HG03064 (cell line): Measurements from ENCODE around the gene HAGHL.
"Not testable (repeated sequence)": the region's sequence is repeated elsewhere in the genome, so short reads cannot be mapped to it uniquely, and the experiment has no call there.

Experiments used
- ATAC-seq: cut with Tn5 transposase; IDR thresholded peaks from one replicate; pipeline ENCODE4 v1.9.1; 2021; ENCODE audit warnings: low read depth; ENCODE audit not compliant: unreplicated experiment

HAGHL gene

GRCh38 chr16:687499-687898, 39.4 kb upstream of the HAGHL start:
- ATAC-seq: no peak

- no peak for ATAC-seq
These were observed 37.6 kb upstream of the HAGHL start for GRCh38 chr16:689175-689897.

DNA sequence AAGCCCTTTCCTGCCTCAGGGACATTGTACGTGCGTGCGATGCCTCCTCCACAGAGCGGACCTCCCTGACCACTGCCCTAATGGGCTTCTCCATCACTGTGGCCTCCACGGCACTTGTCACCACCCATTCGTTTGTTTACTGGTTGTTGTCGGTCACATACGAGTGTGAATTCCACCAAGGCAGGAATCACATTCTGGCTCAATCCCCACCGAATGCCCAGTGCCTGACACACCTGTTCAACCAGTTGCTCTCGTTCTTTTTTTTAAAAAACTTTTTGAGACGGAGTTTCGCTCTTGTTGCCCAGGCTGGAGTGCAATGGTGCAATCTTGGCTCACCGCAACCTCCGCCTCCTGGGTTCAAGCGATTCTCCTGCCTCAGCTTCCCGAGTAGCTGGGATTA, 35.7 kb upstream of the HAGHL start:
- ATAC-seq: not testable (repeated sequence)

DNA sequence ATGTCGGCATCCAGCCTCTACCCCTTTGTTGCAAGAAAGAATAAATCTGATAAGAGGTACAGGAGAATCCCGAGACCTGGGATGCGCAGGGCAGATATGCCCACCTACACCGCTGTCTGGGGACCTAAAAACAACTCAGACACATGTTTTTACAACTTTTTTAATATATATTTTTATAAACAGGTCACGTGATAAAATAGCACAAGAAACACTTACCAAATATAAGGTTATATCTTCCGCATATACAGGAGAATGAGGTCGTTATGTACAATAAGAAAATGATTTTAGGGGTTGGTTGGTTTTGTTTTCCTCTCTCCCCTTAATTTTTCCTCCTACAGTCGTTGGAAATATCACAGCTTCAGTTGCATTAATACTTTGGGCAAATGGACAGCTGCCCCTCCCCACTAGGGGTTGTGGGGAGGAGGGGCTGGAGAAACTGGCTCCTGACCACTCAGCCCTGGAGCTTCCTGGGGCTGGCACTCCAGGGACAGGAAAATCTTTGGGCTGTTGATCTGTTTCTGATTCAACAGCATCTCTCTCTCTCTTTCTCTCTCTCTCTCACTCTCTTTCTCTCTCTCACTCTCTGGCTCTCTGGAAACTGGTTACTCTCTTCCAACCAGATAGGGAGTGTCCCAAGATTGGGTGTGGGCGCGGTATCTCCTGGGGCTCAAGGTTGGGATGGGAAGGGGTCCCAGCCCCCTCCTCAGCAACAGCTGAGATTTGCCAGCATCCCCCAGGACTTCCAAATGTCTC, 34.4 kb upstream of the HAGHL start:
- no peak for ATAC-seq

DNA sequence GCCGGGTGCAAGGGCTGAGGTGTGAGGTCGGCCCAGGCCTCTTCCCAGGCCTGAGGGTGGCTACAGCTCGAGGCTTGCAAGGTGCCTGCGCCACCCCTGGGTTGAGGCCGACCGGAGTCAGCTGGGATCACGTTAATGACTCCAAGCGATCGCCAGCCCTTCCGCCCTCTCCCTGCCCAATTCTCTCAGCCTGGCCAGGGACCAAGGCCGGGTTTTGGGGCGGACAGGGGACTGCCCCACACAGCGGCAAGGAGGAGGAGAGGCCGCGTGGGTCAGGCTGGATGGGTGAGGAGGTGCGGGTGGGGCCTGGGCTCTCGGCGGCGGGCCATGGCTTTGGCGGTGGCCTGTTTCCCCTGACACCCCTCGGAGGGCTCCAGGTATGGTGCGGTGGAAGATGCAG, 33.5 kb upstream of the HAGHL start:
- ATAC-seq: no peak

DNA sequence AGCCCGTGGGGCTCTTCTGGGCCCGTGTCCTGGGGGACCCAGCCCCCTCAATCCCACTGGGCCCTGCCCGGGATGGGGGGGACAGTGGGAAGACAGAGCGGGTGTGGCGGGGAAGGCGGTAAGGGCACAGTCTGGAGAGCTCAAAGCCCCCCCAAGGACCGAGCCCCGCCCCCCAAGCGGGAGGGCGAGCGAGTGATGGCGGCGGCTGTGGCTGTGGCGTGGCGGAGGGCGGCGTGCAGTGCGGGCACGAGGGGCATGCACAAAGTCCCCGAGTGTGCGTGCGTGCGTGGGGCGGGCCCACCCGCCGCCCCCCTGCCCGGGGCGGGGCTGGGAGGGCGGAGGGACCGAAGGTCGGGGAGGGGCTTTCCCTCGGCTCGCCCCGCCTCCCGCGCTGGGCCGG, 33.1 kb upstream of the HAGHL start:
- ATAC-seq: no peak

- ATAC-seq: no peak
These were observed 32.6 kb upstream of the HAGHL start for GRCh38 chr16:694187-694862.

- no peak for ATAC-seq
These were observed 32.0 kb upstream of the HAGHL start for GRCh38 chr16:694863-695354.

DNA sequence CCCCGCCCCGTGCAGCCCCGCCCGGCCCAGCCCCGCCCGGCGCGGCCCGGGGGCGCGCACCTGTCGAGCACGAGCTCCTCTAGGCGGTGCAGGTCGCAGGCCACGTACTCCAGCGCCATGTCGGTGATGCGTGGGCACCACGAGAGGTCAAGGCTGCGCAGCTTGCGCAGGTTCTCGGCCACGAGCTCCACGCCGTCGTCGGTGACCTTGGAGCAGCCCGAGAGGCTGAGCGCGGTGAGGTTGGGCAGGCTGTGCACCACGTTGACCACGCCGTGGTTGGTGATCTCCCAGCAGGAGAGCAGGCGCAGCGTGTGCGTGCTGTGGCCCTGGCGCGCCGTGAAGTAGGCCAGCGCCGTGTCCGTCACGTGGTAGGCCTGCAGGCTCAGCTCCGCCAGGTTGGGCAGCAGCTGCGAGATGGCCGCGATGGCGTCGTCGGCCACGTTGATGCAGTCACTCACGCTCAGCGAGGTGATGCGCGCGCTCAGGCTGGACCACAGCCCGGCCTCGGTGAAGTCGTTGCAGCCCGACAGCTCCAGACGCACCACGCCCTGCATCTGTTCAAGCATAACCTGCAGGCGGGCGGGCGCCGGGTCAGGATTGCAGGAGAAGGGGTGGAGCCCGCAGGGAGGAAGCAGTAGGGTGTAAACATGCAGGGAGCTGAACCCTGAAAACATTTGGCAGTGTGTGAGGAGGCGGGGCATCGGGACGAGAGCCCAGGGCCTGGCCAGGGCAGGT, 31.4 kb upstream of the HAGHL start:
- ATAC-seq: no peak

DNA sequence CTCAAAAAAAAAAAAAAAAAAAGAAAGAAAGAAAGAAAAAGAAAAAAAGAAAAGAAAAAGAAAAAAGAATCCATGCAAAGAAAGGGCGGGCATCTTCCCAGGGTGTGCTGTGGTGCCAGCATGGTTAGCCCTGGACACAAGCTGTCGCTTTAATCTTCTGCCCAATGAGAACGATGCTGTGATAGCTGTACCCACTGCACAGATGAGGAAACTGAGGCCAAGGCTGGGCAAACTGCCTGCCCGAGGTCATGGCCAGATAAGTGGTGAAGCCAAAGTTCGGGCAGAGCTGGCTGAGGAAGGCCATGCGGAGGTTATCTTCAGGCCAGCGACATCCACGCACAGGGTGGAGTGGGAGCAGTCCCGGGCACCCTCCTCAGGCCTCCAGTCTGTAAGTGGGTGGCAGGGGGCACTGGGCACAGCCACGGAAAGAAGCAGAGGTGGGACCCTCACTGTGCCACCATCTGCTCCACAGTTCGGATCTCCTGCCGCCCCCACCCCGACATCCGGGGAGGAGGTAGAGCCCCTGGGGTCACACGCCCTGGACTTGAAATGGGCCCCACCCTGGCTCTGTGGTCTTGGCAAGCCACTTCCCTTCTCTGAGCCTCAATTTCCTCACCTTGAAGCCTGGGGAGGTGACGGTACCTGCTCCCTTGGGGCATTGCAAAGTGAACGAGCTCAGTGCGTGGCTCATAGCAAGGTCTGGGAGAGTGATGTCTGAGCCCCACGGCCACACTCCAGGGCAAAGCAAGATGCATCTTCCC, 27.8 kb upstream of the HAGHL start:
- ATAC-seq: no peak

DNA sequence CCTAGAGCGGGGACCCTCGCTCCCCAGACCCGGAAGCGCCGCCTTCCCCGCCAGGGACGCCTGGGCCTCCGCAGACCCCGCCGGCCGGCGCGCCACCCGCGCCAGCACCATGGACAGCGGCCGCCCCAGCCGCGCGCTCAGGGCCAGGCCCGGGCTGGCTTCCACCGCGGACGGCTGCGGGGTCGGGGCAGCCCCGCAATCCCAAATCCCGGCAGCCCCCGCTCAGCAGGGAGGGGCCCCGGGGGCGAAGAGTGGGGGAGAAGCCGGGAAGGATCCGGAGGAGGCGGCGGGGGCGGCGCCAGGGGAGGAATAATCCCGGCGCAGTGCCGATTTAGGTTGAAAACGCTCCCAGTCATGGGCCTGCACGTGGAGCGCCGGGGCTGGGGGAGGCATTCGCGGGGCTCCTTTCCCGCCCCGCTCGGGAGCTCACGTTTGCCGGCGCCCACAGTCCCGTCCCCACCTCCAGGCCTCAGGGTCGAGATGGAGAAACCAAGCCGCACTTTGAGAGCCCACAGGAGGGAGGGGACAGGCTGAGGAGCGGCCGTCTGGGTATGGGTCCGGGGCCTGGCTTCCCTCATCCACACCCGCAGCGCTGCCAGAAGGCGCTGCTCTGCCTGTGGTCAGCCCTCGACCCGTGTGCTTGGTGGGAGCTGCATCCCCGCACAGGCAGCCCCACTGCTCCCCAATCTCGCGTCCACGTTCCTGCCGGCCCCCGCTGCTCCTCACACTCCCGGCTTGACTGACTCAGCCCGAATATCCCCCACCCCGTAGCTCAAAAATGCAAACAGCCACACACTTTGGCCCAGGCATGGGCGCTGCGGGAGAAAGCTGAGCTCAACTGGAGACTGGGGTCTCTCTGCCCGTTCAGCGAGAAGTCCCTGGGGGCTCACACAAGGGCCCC, 26.0 kb upstream of the HAGHL start:
- no peak for ATAC-seq

GRCh38 chr16:702341-702740, 24.6 kb upstream of the HAGHL start:
- no peak for ATAC-seq

- ATAC-seq: no peak
These were observed 23.5 kb upstream of the HAGHL start for GRCh38 chr16:703406-703805.

GRCh38 chr16:704047-704446, 22.9 kb upstream of the HAGHL start:
- ATAC-seq: no peak

DNA sequence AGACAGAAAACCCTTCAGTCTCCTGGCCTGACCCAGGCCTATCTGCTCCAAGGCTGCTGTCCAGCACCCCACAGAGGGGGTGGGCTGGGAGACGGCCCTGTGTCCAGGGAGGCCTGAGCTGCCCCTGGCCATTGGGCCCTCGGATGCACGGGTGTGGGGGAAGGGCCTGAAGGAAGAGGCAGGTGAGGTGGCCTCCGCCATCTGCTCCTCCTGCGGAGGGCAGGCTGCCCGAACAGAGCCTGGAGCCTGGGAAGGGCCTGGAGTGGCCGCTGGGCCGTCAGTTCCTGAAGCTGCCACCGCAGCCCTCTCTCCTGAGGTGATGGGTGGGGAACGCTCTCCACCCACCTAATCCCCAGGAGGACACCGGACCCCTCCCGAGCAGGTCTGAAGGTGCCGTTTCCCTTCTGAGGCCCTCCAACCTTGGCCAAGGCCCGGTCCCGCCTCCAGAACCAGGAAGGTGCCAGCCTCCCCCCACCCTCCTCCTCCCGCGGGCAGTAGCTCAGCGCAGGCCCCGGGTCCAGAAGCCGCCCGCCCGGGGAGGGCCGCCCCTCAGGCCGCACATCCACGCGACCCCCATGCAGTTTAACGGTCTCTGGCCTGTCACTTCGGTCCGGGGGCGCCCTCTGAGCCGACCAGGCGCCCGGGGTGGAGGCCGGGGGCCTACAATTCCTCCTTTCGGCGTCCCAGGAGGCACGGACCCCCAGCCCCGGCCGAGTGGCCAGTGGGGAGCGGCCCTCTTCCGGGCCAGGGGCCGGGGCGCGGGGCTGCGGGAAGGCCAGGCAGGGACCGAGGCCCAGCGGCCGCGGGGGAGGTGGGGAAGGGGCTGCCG, 22.1 kb upstream of the HAGHL start:
- ATAC-seq: no peak

DNA sequence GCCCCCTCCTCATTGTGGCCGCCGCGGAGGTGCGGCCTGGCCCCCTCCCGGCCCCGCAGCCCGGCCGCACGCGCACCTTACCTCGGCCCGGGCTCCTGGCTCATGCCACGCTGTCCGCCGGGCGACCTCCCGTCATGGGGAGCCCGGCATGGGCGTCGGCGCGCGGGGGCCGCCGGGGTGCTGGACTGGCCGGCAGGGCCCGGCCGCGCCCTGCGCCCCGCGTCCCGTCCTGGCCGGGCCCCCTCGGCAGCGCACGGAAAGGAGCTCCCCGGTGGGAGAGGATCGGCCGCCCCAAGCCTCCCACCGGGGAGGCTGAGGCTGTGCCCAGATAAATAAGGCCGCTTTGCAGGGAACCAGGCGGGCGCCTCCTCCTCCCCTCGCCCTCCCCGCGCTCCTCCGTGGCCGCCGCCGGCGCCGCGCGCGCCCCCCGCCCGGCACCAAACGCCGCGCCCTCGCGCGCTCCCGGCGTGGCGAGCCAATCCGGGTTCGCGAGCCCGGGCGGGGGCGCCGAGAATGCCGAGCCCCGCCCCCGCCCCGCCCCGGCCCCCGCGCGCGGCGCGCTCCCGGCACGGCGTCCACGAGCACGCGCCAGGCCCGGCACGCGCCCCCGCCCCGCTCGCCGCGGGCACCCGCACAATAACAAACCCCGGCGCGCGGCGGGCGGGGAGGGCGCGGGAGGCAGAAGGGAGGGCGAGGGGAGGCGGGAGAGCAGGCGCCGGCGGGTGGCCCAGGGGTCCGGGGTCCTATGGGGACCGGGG, 21.3 kb upstream of the HAGHL start, which contains the start of gene FBXL16:
Gene FBXL16 (minus strand): TSS at position 371 of the 758 bp plus-strand sequence. CDS start 8,396 bp downstream, outside the sequence.
- no peak for ATAC-seq
